Caki2 (cell line): Measurements from ENCODE around the gene NUDT22. TPM values are rescaled to one million over a fixed set of nuclear protein-coding genes. Genes with fewer than 3 reads are reported as not detected.
A peak's percentile ranks its signal among the peaks of the same experiment; 100 is the strongest.

Experiments
- DNase-seq: peaks from one replicate; pipeline ENCODE4 v3.0.0-alpha.2; 2015; ENCODE audit warnings: low read depth
- in situ Hi-C: cut with HindIII; loops from 2 replicates; pipeline ENCODE4 v1.10.0; 2016; ENCODE audit warnings: low sequenced_read_pairs, low pct_unique_long_range_greater_than_20kb, mixed read lengths
- total RNA-seq: library from RNA; depleted of rRNA; stranded (reverse); fragments of >200 nt; shearing (Covaris generic); gene quantifications from 2 replicates; pipeline ENCODE4 v1.2.3, GENCODE V29; 2014; ENCODE audit warnings: low replicate concordance

Gene NUDT22
- total RNA-seq, 1 experiment from 2014 or later: 31.4 TPM

- in situ Hi-C loops: no loop called here
- DNase-seq: no peak
Measured at GRCh38 chr11:64249038-64249437, 23.0 kb downstream of the NUDT22 start.

GRCh38 chr11:64249563-64250414 is 23.7 kb downstream of the NUDT22 start:
- in situ Hi-C loops: no loop called here
- no peak for DNase-seq

- in situ Hi-C loops: no loop called here
- DNase-seq: no peak
Measured at GRCh38 chr11:64250415-64251015, 24.4 kb downstream of the NUDT22 start.

- peak; percentile 33 for DNase-seq
- in situ Hi-C loops: no loop called here
Measured at GRCh38 chr11:64251016-64251752, 25.1 kb downstream of the NUDT22 start, which contains the start of gene PLCB3. TSS of gene PLCB3 (plus strand) at chr11:64251530. CDS start at chr11:64251650, 120 bp downstream.

GRCh38 chr11:64251753-64252002 is 25.6 kb downstream of the NUDT22 start:
- in situ Hi-C loops: no loop called here
- no peak for DNase-seq

- no peak for DNase-seq
- in situ Hi-C loops: no loop called here
Measured at GRCh38 chr11:64252003-64252872, 26.2 kb downstream of the NUDT22 start.

- no peak for DNase-seq
- in situ Hi-C loops: no loop called here
Measured at GRCh38 chr11:64253043-64253442, 27.0 kb downstream of the NUDT22 start.

GRCh38 chr11:64253481-64253880 is 27.4 kb downstream of the NUDT22 start:
- in situ Hi-C loops: no loop called here
- DNase-seq: no peak

GRCh38 chr11:64254326-64254725 is 28.3 kb downstream of the NUDT22 start:
- no peak for DNase-seq
- in situ Hi-C loops: no loop called here

- in situ Hi-C loops: no loop called here
- no peak for DNase-seq
Measured at GRCh38 chr11:64255135-64256128, 29.4 kb downstream of the NUDT22 start.

- DNase-seq: no peak
- in situ Hi-C loops: no loop called here
Measured at GRCh38 chr11:64256300-64256699, 30.2 kb downstream of the NUDT22 start.

GRCh38 chr11:64258356-64258755 is 32.3 kb downstream of the NUDT22 start:
- in situ Hi-C loops: no loop called here
- no peak for DNase-seq

- no peak for DNase-seq
- in situ Hi-C loops: no loop called here
Measured at GRCh38 chr11:64258946-64259532, 33.0 kb downstream of the NUDT22 start.

GRCh38 chr11:64259533-64260067 is 33.5 kb downstream of the NUDT22 start:
- DNase-seq: no peak
- in situ Hi-C loops: no loop called here

- no peak for DNase-seq
- in situ Hi-C loops: no loop called here
Measured at GRCh38 chr11:64260147-64260708, 34.2 kb downstream of the NUDT22 start.

- no peak for DNase-seq
- in situ Hi-C loops: no loop called here
Measured at GRCh38 chr11:64261556-64262080, 35.5 kb downstream of the NUDT22 start.
